Activated CD8-positive, alpha-beta memory T cell treated with anti-CD3 and anti-CD28 coated beads, Interleukin-2, amount 50 U/mL, for 24 hours (primary cell): ENCODE data around the gene IGF2BP2.
"Not testable (repeated sequence)": the region's sequence is repeated elsewhere in the genome, so short reads cannot be mapped to it uniquely, and the experiment has no call there.

Experiments used
- DNase-seq: peaks from one replicate; pipeline ENCODE4 v3.0.0-alpha.2; 2020; ENCODE audit errors: extremely low read depth

Gene IGF2BP2

DNA sequence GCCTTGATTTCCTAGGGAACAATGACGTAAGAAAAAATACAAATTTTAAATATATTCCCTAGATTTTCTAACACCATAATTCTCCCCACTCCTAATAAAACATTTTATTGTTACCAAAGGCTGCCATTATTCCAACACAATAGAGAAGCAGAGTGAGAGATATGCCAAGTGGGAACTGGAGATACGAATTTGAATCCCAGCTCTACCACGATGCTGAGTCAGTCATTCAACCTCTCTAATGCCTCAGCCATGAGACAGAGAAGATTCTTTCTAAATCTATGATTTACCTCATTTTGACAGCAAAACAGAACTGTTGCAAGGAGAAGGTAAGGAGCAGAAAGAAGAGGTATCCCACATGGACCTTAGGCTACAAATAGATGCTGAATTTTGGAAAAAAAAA, 112.5 kb downstream of the IGF2BP2 start:
- DNase-seq, result no peak

DNA sequence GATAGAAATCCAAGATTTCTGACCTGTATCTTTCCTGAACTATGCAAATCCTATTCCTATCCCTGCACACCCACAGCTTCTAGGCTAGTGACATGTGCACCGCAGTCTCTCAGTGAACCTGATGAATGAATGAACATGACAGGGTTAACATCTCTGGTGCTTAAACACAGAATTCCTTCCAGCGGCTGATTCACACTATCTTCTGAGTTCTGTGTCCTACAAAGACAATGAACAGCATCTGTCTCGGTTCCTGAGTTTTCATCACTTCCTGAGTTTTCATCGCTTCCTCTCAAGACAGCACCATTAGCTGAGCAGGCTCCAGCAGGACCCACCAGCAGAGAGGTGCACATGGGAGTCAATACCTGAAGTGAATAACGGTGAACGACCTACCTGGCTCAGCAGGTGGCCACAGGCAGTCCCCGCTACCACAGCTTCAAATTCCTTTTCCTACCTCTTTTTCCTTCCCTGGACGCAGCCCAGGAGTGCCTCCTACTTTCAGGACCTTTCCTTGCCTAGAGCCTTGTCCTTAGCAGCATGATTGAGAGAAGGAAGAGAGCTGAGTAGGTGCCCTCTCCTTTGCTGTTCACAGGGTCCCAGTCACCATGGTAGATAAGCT, 113.5 kb downstream of the IGF2BP2 start:
- no peak for DNase-seq

DNA sequence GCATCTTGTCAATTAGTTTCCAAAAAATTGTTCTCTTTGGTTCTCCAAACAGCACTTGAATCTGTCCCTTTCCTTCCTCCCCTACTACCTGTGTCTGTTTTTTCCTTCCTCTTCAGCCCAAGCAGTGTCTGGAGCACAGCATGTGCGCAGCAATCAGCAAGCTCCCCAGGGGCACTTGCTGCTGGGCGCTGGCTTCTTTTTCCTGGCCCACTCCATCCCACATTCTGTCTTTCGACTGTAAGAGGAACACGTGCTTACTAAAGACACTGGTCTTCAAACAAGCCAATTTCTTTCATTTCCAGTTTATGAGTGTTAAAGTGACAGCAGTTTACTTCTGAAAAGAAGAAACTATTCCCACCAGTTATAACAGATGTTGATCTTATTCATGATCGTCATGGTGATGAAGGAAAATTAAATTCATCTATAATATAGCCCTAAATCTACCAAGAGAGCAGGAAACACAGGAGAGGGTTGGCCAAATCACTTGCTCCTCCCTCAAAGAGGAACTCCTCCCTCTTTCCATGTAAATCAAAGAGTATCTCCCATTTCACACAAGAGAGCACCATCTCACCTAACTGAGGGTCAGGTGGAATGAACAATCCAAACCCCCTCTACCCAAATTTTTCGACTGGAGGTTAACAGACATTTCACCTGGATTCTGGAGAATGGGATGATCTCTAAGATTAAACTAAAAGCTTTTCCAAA, 115.4 kb downstream of the IGF2BP2 start:
- DNase-seq, result no peak

DNA sequence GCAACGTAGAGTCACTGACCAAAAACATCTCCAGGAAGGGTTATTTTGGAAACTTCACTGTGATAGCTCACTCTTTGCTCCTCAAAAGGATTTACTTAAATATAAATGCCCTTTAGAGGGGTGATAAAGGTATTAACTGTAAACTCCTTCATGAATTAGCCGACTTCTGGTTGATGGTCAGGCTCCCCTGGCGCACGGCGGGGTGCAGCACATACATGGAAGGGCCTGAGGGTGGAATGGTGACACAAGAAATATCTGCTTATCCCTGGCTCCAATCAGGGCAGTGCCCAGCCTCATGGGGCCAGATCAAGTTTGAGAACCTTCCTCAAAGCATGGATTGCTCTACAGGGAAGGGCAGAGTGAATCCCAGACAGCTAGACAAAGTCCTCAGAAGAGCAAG, 116.5 kb downstream of the IGF2BP2 start:
- DNase-seq, result no peak

DNA sequence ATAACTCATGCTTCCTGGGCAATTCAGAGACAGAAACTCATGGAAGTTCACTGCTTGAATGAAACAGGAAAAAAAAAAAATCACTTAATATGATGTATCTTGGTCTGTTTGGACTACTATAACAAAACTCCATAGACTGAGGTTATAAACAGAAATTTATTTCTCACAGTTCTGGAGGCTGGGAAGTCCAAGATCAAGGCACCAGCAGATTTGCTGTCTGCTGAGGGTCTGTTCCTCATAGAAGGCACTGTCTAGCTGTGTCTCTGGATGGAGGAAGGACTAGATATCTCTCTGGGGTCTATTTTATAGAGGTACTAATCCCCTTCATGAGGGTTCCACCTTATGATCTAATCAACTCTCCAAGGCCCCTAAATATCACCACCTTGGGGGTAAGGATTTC, 119.3 kb downstream of the IGF2BP2 start:
- DNase-seq, result no peak

DNA sequence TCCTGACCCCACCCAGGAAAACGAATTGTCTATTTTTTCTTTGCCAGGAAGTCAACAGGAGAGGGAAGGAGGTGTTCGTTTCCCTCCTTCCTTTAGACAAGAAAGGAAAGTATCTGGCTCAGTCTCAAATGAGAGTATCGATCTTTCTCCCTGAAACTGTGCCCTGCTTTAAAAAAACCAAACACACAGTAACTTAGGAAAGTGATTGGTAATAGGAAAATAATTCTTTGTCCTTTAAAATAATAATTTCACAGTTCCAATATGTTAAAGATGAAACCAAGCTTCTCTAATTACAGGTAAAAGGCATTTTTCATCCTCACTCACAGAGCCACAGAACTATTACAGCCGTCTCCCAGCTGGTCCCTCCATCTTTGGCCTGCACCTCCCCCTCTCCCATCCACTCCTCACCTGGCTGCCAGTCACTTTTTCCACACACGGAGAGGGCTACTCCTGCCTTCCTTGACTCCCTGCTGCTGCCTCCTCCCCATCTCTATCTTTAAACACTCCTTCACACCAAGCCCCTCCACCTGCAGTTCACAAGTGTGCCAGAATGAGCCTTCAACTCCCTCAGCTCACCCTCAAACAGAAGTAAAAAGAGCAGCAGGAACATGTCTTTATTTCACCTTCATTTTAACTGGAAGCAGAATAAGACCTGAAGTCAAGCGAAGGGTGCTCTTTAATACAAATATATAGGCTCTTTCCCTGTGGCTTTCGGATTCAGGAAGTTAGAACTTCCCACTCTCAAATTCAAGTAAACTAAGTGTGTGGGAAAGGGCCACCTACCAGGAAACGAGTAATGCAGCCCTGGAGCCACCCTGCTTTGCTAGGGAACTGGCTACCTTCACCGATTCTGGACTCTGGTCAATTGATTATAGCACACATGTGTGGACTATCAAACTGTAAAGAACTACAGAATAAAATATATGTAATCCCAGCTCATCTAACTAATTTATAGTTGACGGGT, 122.3 kb downstream of the IGF2BP2 start:
- DNase-seq, result no peak

DNA sequence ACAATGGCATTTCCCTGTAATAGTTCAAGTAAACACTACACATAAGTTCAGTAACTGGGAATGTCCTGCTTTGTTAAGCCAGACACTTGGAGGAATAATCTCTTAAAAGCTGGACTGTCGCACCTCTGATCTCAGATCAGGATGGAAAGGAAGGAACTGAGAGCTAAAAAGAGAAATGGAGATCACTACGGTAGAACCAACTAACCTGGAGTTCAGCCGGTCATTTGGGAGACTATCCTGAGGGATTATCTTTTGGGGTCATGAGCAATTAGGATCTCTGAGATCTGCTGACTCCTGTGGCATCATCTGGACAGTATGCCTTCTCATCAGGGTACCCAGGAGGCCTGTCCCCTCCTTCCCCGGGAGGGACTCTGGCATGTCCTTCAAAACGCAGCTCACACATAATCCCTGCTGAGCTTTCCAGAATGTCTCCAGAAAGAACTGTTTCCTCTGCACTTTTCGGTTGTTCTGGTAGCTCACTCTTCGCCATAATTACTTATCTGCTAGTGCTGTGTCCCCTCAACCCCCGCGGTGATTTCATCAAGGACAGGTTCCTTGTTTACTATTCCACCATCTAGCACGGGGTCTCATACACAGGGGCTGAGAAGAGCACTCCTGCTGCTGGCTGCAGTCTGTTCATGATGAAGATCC, 123.1 kb downstream of the IGF2BP2 start:
- no peak for DNase-seq

DNA sequence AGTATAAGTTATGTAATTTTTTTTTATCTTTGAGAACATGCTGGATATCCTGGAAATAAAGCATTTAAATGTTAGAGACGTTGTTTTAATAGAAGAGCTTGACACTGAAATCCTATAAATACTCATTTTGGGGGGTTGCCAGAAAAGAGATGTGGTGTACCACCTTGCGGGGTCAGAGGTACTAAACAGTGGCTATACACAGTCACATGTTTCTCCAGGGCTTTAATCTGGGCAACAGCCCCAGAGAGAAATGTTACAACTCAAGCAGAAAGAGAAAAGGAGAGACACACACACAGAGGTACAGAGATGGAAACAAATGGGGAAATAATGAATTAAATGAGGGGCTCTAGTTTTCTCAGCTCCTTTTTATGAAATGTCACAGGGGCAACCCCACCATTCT, 124.9 kb downstream of the IGF2BP2 start:
- no peak for DNase-seq

DNA sequence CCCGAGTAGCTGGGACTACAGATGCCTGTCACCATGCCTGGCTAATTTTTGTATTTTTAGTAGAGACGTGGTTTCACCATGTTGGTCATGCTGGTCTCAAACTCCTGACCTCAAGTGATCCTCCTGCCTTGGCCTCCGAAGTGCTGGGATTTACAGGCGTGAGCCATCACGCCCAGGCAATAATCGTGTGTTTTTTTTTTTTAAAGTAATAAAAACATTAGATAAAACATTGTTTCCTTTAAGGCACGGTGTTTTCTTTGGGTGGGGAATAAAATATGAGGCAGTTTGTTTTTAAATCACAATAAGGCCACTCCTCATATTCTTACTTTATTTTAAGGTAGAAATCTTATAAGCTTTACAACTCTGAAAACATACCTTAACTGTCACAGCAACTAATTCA, 127.6 kb downstream of the IGF2BP2 start:
- DNase-seq, result not testable (repeated sequence)

DNA sequence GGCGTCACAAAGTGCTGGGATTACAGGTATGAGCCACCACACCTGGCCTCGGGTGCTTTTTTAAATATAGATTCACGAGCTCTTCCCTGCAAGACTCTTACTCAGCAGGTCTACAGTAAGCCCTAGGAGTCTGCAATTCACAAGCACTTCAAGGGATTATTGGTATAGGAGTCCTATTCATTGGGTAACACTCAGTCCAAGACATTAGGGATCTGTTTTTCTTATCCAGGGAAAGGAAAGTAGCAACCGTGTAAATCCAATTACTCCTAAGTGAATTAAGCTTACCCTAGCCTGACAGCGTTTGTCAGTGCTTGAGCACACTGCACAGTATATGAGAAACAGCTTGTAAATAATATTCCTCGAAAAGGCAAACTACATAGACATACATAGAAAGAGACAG, 128.8 kb downstream of the IGF2BP2 start:
- no peak for DNase-seq

DNA sequence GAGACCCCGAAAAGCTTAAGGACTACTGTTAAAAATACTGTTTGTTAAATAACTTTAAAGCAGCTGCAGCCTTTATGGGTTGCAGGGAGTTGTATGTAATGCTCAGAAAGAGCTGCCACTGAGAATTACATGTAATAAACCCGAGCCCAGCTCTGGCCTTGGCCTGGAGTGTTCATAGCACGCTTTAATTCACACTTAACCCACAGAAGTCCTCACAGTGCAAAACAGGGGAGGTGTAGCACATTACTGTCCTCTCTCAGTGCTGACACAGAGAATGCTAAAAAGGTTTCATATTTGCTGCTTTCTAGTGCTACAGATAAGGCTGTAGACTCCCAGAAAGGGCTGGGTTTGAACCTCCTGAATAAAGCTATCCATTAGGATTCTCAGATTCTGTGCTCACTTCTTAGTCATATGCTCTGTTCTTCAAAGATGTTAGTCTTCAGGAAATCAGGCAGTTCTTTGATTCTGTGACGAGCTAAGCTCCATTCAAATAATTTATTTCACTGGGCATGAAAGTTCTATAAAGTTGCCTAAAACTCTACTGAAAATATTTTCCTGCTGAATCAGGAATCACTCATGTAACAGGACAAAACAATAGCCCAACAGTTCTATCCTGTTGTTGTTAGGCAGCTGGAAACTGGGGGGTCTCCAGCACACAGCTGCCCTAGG, 130.7 kb downstream of the IGF2BP2 start:
- DNase-seq, result no peak

DNA sequence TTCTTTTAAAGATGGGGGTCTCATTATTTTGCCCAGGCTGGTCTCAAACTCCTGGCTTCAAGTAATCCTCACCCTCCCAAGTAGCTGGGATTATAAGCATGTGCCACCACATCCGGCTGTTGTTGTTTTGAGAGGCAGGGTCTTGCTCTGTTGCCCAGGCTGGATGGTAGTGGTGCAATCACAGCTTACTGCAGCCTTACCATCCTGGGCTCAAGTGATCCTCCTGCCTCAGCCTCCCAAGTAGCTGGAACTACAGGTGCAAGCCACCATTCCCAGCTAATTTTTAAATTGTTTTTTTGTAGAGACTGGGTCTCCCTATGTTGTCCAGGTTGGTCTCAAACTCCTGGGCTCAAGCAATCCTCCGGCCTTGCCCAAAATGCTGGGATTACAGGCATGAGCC, 133.2 kb downstream of the IGF2BP2 start:
- no peak for DNase-seq

DNA sequence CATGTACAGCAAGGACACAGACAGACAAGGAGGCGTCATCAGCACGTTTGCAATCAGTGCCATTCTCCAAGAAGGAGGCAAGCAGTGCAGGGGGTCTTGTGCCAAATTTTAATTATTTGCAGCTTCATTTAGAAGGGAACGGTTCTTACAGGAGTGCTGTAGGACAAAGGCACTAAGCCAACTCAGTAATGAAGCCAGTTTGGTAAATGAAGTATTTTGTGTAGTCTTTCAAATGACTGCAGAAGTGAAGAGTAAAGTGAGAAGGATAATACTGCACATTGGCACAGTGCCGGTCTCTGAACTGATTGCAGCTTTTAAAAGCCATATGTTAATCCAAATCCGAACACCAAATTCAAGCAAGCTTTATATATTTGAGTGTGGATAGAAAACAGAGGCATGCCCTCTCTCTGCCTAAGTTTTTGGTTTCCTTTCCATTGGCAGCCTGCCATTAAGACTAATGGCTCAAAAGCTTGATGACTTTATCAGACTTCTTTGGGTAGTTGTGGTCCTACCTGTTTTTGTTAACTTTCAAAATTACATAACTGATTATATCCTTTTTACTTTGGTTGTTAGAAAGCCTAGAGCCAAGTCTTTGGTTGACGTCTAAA, 137.5 kb downstream of the IGF2BP2 start:
- no peak for DNase-seq

DNA sequence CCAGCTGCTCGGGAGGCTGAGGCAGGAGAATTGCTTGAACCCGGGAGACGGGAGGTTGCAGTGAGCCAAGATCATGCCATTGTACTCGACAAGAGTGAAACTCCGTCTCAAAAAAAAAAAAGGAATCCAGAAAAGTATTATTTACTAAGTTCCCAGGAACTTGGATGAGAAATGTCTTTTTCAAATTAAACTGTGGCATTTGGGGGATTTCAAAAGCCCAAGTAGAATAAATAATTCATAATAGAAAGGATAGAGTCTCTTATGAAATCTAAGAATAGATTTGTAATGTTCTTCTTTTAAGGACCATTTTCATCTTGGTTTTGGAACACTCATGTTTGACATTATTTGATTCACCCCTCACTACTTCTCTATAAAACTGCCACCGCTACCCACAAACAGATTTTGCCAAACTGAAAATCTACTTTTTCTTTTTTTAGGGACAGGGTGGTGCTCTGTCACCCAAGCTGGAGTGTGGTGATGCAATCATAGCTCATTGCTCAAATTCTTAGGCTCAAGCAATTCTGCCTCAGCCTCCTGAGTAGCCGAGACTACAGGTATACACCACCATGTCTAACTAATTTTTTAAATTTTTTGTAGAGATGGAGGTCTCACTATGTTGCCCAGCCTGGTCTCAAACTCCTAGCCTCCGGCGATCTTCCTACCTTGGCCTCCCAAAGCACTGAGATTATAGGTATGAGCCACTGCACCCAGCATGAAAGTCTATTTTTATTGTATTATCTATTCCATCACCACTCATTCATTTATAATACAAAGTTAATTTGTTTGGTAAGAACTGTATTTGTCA, 139.4 kb downstream of the IGF2BP2 start:
- DNase-seq, result no peak

DNA sequence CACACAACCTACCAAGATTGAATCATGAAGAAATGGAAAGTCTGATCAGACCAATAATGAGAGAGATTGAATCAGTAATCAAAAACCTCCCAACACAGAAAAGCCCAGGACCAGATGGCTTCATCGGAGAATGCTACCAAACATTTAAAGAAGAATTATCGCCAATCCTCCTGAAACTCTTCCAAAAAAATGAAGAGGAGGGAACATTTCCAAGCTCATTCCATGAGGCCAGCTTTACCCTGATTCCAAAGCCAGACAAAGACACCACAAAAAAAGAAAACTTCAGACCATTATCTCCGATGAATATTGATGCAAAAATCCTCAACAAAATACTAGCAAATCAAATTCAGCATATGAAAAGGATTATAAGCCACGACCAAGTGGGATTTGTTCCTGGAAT, 144.6 kb downstream of the IGF2BP2 start:
- no peak for DNase-seq

DNA sequence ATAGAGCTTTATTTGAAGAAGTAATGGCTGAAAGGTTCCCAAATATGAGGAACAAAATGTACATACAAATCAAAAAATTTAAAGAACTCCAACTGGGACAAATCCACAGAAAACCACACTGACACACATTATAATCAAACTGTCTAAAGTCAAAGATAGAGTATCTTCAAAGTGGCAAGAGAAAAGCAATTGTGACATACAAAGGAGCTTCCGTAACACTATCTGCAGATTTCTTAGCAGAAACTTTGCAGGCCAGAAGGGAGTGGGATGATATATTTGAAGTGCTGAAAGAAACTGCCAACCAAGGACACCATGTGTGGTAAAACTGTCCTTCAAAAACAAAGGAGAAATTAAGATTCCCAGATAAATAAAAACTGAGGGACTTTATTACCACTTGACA, 146.8 kb downstream of the IGF2BP2 start:
- DNase-seq, result no peak

DNA sequence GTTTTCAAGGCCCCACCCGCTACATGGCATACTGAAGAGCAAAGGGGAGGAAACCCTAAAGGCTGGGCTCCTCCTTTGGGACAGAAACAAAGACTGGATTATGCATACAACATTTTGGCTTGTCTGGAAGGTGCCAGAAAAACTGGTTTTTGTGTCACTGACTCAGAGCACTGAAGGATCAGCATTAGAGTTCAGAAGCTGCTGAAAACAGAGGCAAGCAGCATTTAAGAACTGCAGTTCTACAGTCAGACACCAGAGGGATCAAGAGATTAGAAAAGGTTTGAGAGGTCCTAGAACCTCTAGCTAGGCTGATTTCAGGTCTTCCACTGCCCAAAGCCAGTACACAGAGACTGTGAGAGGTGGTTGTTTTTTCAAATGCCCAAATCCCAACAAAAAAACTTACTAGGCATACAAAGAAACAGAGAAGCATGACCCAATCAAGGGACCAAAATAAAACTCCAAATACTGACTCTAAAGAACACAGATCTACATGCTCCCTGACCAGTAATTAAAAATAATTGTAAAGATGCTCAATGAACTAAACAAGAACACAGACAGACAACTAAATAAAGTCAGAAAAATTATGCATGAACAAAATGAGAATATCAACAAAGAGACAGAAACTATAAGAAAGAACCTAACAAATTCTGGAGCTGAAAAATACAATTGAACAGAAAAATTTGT, 147.6 kb downstream of the IGF2BP2 start:
- DNase-seq, result no peak

DNA sequence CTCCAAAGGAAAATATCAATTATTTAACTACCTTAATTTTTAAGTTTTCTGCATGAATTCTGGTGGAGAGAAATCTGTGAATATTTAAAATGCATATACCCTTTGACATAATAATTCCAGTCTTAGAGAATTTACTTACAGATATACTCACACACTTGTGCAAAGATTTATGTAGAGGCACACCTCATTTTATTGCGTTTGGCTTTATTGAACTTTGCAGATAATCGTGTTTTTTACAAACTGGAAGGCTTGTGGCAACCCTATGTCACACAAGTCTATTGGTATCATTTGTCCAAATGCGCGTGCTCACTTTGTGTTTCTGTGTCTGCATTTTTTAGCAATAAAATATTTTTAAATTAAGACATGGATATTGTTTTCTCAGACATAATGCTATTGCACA, 157.3 kb downstream of the IGF2BP2 start:
- no peak for DNase-seq

DNA sequence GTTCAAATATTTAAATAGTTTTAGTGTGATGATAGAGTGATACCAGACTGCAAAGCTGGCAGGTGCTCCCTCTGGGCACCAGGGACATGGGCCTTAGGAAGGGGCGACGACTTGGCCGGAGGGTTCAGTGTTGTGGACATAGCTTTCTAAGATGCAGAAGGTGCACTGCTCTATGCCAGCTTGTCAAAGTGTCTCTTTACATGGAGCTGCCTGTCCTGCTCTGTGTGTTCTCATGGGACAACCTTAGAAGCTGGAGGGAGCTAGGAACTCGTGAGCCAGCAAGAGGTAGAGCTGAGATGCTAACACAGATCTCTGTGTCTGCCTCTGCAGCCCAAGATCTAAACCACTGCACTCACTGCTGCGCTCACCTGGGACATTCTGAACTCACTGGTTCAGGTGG, 160.9 kb downstream of the IGF2BP2 start:
- DNase-seq, result no peak

DNA sequence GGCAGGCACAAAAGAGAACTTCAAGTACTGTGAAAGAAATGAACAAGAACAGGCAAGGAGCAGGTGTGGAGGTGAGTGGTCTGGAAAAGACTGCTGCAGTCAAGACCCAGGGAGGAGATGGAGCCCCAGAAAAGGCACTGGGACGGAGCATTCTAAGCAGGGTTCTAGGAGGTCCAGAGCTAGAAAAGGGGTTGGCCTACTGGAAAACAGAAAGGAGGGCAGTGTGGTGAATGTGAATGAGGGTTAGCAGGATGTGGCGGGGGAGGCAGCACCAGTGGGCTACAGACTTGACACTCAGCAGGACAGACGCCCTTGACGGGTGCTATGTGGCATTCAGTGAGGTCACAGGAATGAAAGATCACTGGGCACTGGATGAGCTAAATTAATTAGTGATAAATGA, 163.1 kb downstream of the IGF2BP2 start:
- no peak for DNase-seq
